Stimulated activated CD8-positive, alpha-beta memory T cell treated with anti-CD3 and anti-CD28 coated beads, Interleukin-15, amount 100 ng/mL, for 1 hour (primary cell): ENCODE results near the gene TPSAB1.
"Not testable (repeated sequence)": the region's sequence is repeated elsewhere in the genome, so short reads cannot be mapped to it uniquely, and the experiment has no call there.

Experiments
- DNase-seq: peaks from one replicate; pipeline ENCODE4 v3.0.0-alpha.2; 2020; ENCODE audit warnings: low read depth

Gene TPSAB1

DNA sequence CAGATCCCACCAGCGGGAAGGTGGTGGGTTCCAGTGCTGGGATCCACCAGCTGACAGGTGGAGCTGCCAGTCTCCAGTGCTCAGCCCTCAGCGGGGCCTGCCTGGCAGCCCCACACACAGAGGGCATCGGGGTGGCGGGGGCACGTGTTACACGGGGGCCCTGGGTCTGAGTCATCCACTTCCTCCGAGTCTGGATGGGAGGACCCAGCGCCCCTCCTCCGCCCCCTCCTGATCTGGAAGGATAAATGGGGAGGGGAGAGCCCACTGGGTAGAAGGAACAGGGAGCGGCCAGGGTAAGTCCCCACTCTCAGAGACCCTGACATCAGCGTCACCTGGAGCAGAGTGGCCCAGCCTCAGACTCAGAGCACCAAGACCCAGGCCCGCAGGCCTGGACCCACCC lies at the start of gene TPSAB1:
Gene TPSAB1 (plus strand): TSS at position 270 of the 400 bp plus-strand sequence. CDS start 234 bp downstream, outside the sequence.
- DNase-seq: not testable (repeated sequence)

DNA sequence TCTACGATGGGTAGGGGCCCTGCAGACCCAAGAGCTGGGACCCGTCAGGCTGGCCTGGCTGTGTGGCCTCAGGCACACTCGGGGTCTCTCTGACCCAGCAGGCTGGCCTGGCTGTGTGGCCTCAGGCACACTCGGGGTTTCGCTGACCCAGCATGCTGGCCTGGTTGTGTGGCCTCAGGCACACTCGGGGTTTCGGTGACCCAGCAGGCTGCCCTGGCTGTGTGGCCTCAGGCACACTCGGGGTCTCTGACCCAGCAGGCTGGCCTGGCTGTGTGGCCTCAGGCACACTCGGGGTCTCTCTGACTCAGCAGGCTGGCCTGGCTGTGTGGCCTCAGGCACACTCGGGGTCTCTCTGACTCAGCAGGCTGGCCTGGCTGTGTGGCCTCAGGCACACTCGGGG lies 49.7 kb upstream of the TPSAB1 start:
- not testable (repeated sequence) for DNase-seq

GRCh38 chr16:1192384-1193073 lies 48.0 kb upstream of the TPSAB1 start:
- DNase-seq: no peak

DNA sequence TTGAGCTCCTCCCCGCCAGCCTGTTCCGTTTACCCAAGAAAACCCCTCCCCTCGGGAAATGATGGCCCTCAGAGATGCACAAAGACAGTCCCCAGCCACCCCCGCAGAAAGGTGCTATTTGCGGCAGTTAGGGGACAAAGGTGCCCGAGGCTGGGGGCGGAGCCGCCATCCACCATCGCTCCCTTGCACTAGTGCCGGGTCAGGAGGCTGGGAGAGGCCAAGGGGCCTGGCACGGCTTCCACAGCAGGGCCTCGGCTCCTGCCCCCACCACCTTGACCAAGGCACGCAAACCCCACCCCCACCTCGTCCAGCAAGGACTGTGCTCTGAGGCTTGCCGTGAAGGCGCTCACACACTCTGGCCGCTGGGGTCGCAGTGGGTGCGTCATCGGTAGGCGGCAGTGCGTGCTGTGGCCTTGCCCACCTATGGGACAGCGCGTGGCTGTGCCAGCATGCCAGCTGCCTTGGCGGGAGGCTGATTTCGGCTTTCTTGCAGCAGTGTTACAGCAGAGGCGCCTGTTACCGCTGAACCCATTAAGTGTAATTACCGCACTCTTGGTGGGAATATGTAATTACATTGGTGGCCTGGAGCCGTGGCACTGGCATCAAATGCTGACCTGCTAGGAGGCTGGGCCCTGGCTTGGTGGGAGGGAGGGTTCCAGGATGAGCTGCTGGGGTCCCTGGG lies 47.2 kb upstream of the TPSAB1 start:
- DNase-seq: no peak

- no peak for DNase-seq
These were observed 46.5 kb upstream of the TPSAB1 start for GRCh38 chr16:1193825-1194581.

- DNase-seq: no peak
These were observed 45.7 kb upstream of the TPSAB1 start for GRCh38 chr16:1194665-1195392.

- no peak for DNase-seq
These were observed 45.2 kb upstream of the TPSAB1 start for GRCh38 chr16:1195393-1195666.

GRCh38 chr16:1196494-1196893 lies 44.0 kb upstream of the TPSAB1 start:
- DNase-seq: no peak

GRCh38 chr16:1197237-1197866 lies 43.2 kb upstream of the TPSAB1 start:
- DNase-seq: no peak

GRCh38 chr16:1198194-1198593 lies 42.3 kb upstream of the TPSAB1 start:
- DNase-seq: no peak

- not testable (repeated sequence) for DNase-seq
These were observed 41.7 kb upstream of the TPSAB1 start for GRCh38 chr16:1198671-1199346.

DNA sequence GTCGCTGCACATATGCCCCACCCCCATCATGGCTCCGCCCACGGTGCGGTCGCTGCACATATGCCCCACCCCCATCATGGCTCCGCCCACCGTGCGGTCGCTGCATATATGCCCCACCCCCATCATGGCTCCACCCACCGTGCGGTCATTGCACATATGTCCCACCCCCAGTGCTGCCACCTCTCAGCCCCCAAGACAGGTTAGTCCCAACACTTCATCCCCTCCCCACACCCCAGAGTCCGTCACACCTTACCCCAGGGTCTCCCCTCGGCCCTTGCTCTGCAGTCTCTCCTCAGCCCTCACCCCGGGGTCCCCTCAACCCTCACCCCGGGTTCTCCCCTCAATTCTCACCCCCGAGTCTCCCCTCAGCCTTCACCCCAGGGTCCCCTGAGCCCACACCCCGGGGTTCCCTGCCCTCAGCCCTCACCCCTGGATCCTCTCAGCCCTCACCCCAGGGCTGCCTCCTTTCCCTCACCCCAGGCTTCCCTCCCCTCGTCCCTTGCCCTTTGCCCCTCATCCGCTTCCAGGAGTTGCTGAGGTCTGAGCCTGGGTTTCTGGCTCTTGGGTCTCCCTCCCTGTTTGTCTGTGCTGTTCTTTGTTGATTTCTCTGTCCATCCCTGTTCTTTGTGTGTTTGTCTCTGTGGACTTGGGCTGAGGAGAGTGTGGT lies 41.0 kb upstream of the TPSAB1 start:
- no peak for DNase-seq

DNA sequence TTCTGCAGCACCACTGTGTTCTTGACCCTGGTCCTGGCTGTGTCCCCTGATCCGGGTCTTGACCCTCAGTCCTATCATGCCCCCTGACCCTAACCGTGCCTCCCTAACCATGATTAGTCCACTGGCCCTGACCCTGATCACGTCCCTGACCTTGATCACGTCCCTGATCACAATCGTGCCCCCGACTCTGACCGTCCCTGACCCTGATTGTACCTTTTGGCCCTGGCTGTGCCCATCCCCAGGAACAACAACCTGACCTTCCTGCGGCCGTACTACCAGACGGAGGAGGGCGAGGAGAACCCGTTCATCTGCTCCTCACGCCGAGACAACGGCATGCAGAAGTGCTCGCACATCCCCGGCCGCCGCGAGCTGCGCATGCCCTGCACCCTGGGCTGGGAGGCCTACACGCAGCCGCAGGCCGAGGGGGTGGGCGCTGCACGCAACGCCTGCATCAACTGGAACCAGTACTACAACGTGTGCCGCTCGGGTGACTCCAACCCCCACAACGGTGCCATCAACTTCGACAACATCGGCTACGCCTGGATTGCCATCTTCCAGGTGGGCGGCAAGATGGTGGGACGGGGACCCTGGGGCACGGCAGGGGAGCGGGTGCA lies 40.4 kb upstream of the TPSAB1 start:
- DNase-seq: no peak

- DNase-seq: no peak
These were observed 39.1 kb upstream of the TPSAB1 start for GRCh38 chr16:1201444-1201843.

GRCh38 chr16:1202274-1202673 lies 38.2 kb upstream of the TPSAB1 start:
- no peak for DNase-seq

DNA sequence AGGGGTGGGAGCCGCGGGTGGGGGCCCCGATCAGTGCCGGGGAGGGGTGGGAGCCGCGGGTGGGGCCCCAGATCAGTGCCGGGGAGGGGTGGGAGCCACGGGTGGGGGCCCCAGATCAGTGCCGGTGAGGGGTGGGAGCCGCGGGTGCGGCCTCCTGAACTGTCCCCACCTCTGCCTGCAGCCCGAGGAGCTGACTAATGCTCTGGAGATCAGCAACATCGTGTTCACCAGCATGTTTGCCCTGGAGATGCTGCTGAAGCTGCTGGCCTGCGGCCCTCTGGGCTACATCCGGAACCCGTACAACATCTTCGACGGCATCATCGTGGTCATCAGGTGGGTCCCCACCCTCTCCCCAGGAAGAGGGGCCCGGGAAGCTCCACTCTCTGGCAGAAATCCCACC lies 35.6 kb upstream of the TPSAB1 start:
- no peak for DNase-seq

DNA sequence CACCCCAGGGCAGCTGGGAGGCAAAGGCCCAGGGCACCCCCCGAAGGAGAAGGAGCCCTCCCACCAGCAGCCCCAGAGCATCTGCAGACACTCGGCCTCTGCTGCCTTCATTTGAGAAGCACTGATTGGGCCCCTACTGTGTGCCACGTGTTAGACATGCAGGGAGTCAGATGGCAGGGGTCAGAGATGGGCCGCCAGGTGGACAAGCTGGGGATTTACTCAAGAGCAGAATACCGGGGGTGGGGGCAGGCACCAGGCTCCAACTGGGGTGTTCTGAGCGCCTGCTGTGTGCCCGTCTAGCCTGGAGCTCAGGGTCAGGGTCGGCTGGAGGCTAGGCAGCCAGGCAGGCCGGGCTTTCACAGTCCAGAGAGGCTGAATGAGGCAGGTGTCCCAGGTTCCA lies 34.2 kb upstream of the TPSAB1 start:
- no peak for DNase-seq

DNA sequence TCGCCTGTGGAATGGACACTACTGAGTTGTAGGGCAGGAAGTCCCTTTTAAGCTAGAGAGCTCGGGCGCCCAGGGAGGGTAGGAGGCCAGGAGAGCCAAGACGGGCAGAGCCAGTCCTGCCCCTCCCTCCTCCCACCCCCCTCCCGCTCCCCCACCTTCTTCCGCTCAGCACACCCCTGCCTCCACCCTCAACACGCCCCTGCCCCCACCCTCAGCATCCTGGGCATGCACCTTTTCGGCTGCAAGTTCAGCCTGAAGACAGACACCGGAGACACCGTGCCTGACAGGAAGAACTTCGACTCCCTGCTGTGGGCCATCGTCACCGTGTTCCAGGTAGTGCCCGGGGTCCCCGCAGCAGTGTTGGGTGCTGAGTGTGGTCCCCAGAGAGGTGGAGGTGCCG lies 33.7 kb upstream of the TPSAB1 start:
- DNase-seq: no peak

GRCh38 chr16:1208239-1208830 lies 32.2 kb upstream of the TPSAB1 start:
- DNase-seq: no peak

DNA sequence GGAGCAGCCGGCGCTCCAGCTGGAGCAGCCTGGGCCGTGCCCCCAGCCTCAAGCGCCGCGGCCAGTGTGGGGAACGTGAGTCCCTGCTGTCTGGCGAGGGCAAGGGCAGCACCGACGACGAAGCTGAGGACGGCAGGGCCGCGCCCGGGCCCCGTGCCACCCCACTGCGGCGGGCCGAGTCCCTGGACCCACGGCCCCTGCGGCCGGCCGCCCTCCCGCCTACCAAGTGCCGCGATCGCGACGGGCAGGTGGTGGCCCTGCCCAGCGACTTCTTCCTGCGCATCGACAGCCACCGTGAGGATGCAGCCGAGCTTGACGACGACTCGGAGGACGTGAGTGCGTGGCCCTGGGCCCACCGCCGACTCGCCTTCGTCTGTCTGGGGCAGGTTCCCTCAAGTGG lies 31.4 kb upstream of the TPSAB1 start:
- DNase-seq: no peak
